Esophagus squamous epithelium (tissue), 4 donors: ENCODE measurements around the gene PPM1F.

Experiments used
- CTCF ChIP-seq, 6 experiments: fragments of 450-650 bp in 4 of 6; fragments of 200-600 bp in 2 of 6; sonication (generic) in 2 of 6; IDR thresholded peaks; one replicate each; pipeline ENCODE4 v1.5.1; 2016 to 2019; ENCODE audit warnings: antibody characterized with exemption in 6 of 6, mild to moderate bottlenecking in 4 of 6, moderate library complexity in 4 of 6
- POLR2A ChIP-seq, 4 donors: fragments of 450-650 bp; IDR thresholded peaks; one replicate each; pipeline ENCODE4 v1.6.1; 2017; ENCODE audit warnings: antibody characterized with exemption in 4 of 4, mild to moderate bottlenecking in 4 of 4, moderate library complexity in 3 of 4

- TF ChIP-seq POLR2A (IDR thresholded peaks at IDR 0.05) (no peak), CTCF (IDR thresholded peaks at IDR 0.05) (no peak)
Observed at GRCh38 chr22:21971858-21972275, 19.2 kb upstream of the PPM1F start.
